Fibroblast of lung (primary cell): Measurements from ENCODE around the gene CTNNA2. TPM values are rescaled to one million over a fixed set of nuclear protein-coding genes. Genes with fewer than 3 reads are reported as not detected.

Experiments used
- DNase-seq, 2 donors: peaks; one replicate each; pipeline versions ENCODE4 v3.0.0 to v3.0.0-alpha.2; 2010; ENCODE audit warnings: low read depth in 2 of 2
- H2AFZ ChIP-seq: 2 replicates; pipeline ENCODE4 v1.5.1; 2012; ENCODE audit warnings: low read length, control low read depth, inconsistent platforms
- H3K27ac ChIP-seq: 2 replicates; pipeline ENCODE4 v1.5.1; 2011; ENCODE audit warnings: low read length, control low read depth; ENCODE audit not compliant: insufficient read depth
- H3K27me3 ChIP-seq: 2 replicates; pipeline ENCODE4 v1.5.1; 2011; ENCODE audit warnings: mild to moderate bottlenecking, low read length; ENCODE audit not compliant: control insufficient read depth, insufficient read depth
- H3K36me3 ChIP-seq: 2 replicates; pipeline ENCODE4 v1.5.1; 2011; ENCODE audit warnings: low read length; ENCODE audit not compliant: control insufficient read depth, insufficient read depth
- H3K4me1 ChIP-seq: 2 replicates; pipeline ENCODE4 v1.5.1; 2011; ENCODE audit warnings: low read length; ENCODE audit not compliant: control insufficient read depth, insufficient read depth; ENCODE audit errors: extremely low read depth
- H3K4me2 ChIP-seq: 2 replicates; pipeline ENCODE4 v1.5.1; 2011; ENCODE audit warnings: low read length, control low read depth; ENCODE audit not compliant: insufficient read depth; ENCODE audit errors: extremely low read depth
- H3K4me3 ChIP-seq, 4 experiments: fragments of 200-600 bp in 1 of 4; sonication (generic) in 1 of 4; replicated peaks in 1 of 4; 2 replicates each; pipeline ENCODE4 v1.5.1; 2011 to 2016; ENCODE audit warnings: low read length in 4 of 4, low read depth in 3 of 4, mild to moderate bottlenecking in 3 of 4, control low read depth in 2 of 4, inconsistent platforms in 1 of 4, mixed read lengths in 1 of 4; ENCODE audit not compliant: insufficient read depth in 1 of 4; ENCODE audit errors: control extremely low read depth in 1 of 4
- H3K79me2 ChIP-seq: 2 replicates; pipeline ENCODE4 v1.5.1; 2012; ENCODE audit warnings: mild to moderate bottlenecking, low read length, inconsistent platforms; ENCODE audit not compliant: control insufficient read depth, insufficient read depth
- H3K9ac ChIP-seq: 2 replicates; pipeline ENCODE4 v1.5.1; 2011; ENCODE audit warnings: mild to moderate bottlenecking, low read length, control low read depth; ENCODE audit not compliant: insufficient read depth
- H3K9me3 ChIP-seq: 2 replicates; pipeline ENCODE4 v1.5.1; 2012; ENCODE audit warnings: low read depth, low read length; ENCODE audit not compliant: control insufficient read depth, insufficient read depth
- H4K20me1 ChIP-seq: 2 replicates; pipeline ENCODE4 v1.5.1; 2011; ENCODE audit warnings: low read length; ENCODE audit not compliant: control insufficient read depth, insufficient read depth; ENCODE audit errors: extremely low read depth
- CTCF ChIP-seq, 2 donors: IDR thresholded peaks in 1 of 2; conservative IDR thresholded peaks in 1 of 2; 1 replicate in 1 of 2; 2 replicates in 1 of 2; pipeline ENCODE4 v1.5.1; 2011 to 2012; ENCODE audit warnings: low read length in 2 of 2, control low read depth in 1 of 2, inconsistent platforms in 1 of 2, low read depth in 1 of 2, mild to moderate bottlenecking in 1 of 2
- EZH2 ChIP-seq: IDR thresholded peaks from 2 replicates; pipeline ENCODE4 v1.5.1; 2012; ENCODE audit warnings: low read length, control low read depth, mild to moderate bottlenecking; ENCODE audit errors: missing control alignments
- polyA plus RNA-seq, 2 donors: library from polyadenylated mRNA; depleted of rRNA in 1 of 2; stranded (reverse) in 1 of 2; unstranded in 1 of 2; fragments of >200 nt; gene quantifications; 2 replicates each; pipeline ENCODE4 v1.2.1, GENCODE V29; 2011 to 2012; ENCODE audit warnings: missing spikeins in 1 of 2
- total RNA-seq: library from RNA; depleted of rRNA; stranded (reverse); fragments of >200 nt; gene quantifications from 2 replicates; pipeline ENCODE4 v1.2.1, GENCODE V29; 2014

The CTNNA2 gene
- total and polyA plus RNA-seq, 2 donors (not counting 1 experiment from before 2014, with no cell fraction given): not detected

- H3K4me1 ChIP-seq: peaks cover 3% of the 10 kb centered on the region
- no peaks in the 10 kb centered on the region for H3K9me3 ChIP-seq
- no peaks in the 10 kb centered on the region for H3K36me3 ChIP-seq
- DNase-seq: peak in 1 of 2 donors; percentile 2
- H2AFZ ChIP-seq: no peak overlapping the region
- no peak overlapping the region for H3K4me2 ChIP-seq
- no peak overlapping the region for H3K27ac ChIP-seq
- no peak for TF ChIP-seq EZH2
- TF ChIP-seq CTCF (conservative IDR thresholded peaks at IDR 0.05 in 1 of 2, IDR thresholded peaks at IDR 0.05 in 1 of 2; ENCODE audit: low read depth in 1 of 2, low read length in 2 of 2): no peak
- no peaks in the 10 kb centered on the region for H4K20me1 ChIP-seq
- H3K79me2 ChIP-seq: no peaks in the 10 kb centered on the region
- no peak overlapping the region for H3K9ac ChIP-seq
- no peak overlapping the region for H3K4me3 ChIP-seq
- no peaks in the 10 kb centered on the region for H3K27me3 ChIP-seq
Measured at GRCh38 chr2:79715338-79715737, 202.5 kb downstream of the CTNNA2 start.

DNA sequence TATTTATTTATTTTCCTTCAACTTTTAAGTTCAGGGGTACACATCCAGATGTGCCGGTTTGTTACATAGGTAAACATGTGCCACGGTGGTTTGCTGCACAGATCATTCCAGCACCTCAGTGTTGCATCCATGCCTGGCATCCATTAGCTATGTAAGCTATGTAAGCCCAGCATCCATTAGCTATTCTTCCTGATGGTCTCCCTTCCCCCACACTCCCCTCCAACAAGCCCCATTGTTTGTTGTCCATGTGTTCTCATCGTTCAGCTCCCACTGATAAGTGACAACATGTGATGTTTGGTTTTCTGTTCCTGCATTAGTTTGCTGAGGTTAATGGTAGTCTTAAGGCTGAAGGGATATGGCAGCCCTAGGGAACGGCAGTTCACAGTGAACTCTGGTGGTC, 203.4 kb downstream of the CTNNA2 start:
- no peaks in the 10 kb centered on the region for H3K27me3 ChIP-seq
- no peak overlapping the region for H3K4me3 ChIP-seq
- H3K79me2 ChIP-seq: no peaks in the 10 kb centered on the region
- no peaks in the 10 kb centered on the region for H3K9me3 ChIP-seq
- no peak overlapping the region for H3K27ac ChIP-seq
- no peak for DNase-seq
- H3K36me3 ChIP-seq: no peaks in the 10 kb centered on the region
- H3K4me2 ChIP-seq: no peak overlapping the region
- no peaks in the 10 kb centered on the region for H4K20me1 ChIP-seq
- peaks cover 3% of the 10 kb centered on the region for H3K4me1 ChIP-seq
- no peak overlapping the region for H3K9ac ChIP-seq
- H2AFZ ChIP-seq: no peak overlapping the region
- no peak for TF ChIP-seq CTCF (conservative IDR thresholded peaks at IDR 0.05 in 1 of 2, IDR thresholded peaks at IDR 0.05 in 1 of 2; ENCODE audit: low read depth in 1 of 2, low read length in 2 of 2)
- TF ChIP-seq EZH2: no peak

DNA sequence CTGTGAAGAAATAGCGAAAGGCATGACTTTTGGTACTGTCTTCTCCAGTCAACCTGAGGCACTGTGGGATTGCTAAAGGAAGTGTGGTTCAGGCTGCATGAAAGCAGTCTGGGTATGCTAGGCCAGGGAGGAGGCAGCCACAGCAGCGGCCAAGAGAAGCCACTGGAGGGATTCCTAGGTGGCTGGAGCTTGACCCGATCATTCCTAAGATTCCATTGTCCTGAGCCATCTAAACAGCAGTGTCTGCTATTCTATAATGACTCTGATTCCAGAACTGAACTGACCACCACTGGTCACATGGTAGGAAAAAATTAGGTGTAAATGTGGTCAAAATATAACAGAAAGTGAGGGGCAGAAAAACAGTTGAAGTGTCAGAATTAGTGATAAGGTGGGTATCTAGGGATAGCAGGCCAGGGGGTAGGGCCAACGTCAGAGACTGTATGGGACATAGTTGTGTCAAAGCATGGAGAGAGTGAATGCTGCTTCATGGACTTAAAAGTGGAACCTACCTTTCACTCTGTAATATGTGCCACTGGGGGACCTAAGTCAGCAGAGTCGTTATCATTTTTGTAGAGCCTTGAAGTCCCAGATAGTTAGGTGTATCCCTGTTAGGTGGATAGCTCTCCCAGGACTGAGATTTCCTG, 204.6 kb downstream of the CTNNA2 start:
- Histone ChIP-seq H3K36me3 (no peaks in the 10 kb centered on the region), H3K9ac (no peak overlapping the region), H3K27ac (no peak overlapping the region), H3K4me2 (no peak overlapping the region), H4K20me1 (no peaks in the 10 kb centered on the region), H3K79me2 (no peaks in the 10 kb centered on the region), H3K27me3 (no peaks in the 10 kb centered on the region), H3K4me3 (no peak overlapping the region), H3K4me1 (peaks cover 3% of the 10 kb centered on the region), H2AFZ (no peak overlapping the region), H3K9me3 (no peaks in the 10 kb centered on the region)
- TF ChIP-seq CTCF (conservative IDR thresholded peaks at IDR 0.05 in 1 of 2, IDR thresholded peaks at IDR 0.05 in 1 of 2; ENCODE audit: low read depth in 1 of 2, low read length in 2 of 2): no peak
- TF ChIP-seq EZH2: no peak
- DNase-seq: peak; percentile 28 to 99
